ENCODE results near the gene BPGM. TPM values are rescaled to one million over a fixed set of nuclear protein-coding genes. Genes with fewer than 3 reads are reported as not detected.

BPGM gene
- total and polyA plus RNA-seq, 9 of the 15 experiments (the other 6 are each of a cell fraction or from before 2014, with no cell fraction given) = 14.1 to 46.1 (median 21.2) TPM

DNA sequence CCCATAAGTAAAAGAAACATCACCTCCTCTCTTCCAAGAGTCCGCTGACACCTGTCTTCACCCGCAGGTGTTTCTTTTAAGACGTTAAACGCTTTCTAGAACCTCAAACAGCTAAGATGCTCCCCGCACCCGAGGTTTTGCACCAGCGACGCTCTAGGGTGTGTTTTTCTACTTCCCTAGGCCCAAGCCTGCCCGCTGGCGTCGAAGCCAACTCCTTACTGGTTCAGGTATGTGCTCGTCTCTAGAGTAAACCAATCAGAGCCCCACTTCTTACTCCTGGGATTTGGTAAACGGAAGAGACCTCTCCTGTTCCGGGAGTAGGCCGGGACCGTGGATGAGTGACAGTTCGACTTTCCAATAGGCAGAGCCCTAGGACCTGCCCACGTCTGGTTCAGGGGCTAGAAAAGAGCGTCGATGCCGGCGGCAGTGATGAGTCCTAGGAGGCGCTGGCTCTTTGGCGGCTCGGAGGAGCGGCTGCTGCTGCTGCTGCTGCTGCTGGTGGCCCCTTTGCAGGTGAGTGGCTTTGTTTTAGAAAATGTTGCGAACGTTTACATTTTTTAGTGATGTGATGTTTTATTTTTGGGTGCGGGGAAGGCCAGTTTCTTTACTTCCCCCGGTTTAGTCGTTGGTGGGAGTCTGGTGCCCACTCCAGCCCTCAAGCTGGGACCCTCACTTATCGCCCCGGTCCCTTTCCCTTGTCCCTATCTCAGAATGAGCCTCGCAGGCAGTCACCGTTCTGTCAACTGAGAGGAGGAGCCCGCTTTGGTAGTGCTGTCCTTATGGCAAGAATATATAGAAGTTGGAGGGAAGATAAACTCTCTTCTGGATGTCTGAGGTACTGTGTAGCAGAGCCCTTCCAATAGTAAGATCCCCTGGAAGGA lies at the start of gene BPGM (continued):
- TF ChIP-seq POLR2H (tag; IDR thresholded peaks at IDR 0.05; ENCODE audit: low read depth) = peak; percentile 95
- TF ChIP-seq POU5F1 (IDR thresholded peaks at IDR 0.05; ENCODE audit: borderline replicate concordance, low read depth, low read length, partially characterized antibody) = no peak
- TF ChIP-seq PATZ1 (CRISPR knock-in tag; IDR thresholded peaks at IDR 0.05; ENCODE audit: borderline replicate concordance) = no peak
- TF ChIP-seq ILF3 (IDR thresholded peaks at IDR 0.05; ENCODE audit: borderline replicate concordance) = peak; percentile 55; the same call in 1 of the 2 replicates
- no peak for TF ChIP-seq MTA2 (IDR thresholded peaks at IDR 0.05; ENCODE audit: low read depth)

- 4% methylated on average over 6 of the region's 6 CpGs for WGBS (ENCODE audit: insufficient coverage, low coverage, missing lambda C conversion rate)
- TF ChIP-seq RFX5 (IDR thresholded peaks at IDR 0.05; ENCODE audit: low read depth, low read length) = no peak
- no peak for TF ChIP-seq CC2D1A (IDR thresholded peaks at IDR 0.05)
- TF ChIP-seq ZBTB49 (CRISPR knock-in tag; IDR thresholded peaks at IDR 0.05; ENCODE audit: borderline replicate concordance) = no peak
- no peak for TF ChIP-seq NR4A1 (CRISPR knock-in tag; IDR thresholded peaks at IDR 0.05)
- no peak for TF ChIP-seq NR4A1 (tag; IDR thresholded peaks at IDR 0.05)
- TF ChIP-seq, protein P1, sequence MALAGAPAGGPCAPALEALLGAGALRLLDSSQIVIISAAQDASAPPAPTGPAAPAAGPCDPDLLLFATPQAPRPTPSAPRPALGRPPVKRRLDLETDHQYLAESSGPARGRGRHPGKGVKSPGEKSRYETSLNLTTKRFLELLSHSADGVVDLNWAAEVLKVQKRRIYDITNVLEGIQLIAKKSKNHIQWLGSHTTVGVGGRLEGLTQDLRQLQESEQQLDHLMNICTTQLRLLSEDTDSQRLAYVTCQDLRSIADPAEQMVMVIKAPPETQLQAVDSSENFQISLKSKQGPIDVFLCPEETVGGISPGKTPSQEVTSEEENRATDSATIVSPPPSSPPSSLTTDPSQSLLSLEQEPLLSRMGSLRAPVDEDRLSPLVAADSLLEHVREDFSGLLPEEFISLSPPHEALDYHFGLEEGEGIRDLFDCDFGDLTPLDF (CRISPR knock-in tag; IDR thresholded peaks at IDR 0.05) = no peak
- TF ChIP-seq NR2C1 (IDR thresholded peaks at IDR 0.05) = no peak
- no peak for TF ChIP-seq NR2C1 (tag; IDR thresholded peaks at IDR 0.05)
- no peak for TF ChIP-seq ARHGAP35 (IDR thresholded peaks at IDR 0.05; ENCODE audit: partially characterized antibody)
These were observed 47.3 kb upstream of the BPGM start for GRCh38 chr7:134599371-134599770.

More at GRCh38 chr7:134599371-134599770, 47.3 kb upstream of the BPGM start:
- H3K36me3 ChIP-seq (ENCODE audit: control insufficient read depth, insufficient read depth, low read length) = no peaks in the 10 kb centered on the region
- in situ Hi-C loops (cut with MboI) = no loop called here
- ChIA-PET POLR2A (interaction anchor here (0.6 to 1.0 kb wide), 3 partner anchors 13 to 45 kb away, joined by 3 to 5 read pairs (median 3); no protein-coding TSS in a partner anchor), CTCF (ENCODE audit: low intra/inter-chr PET ratio) (no interaction called here)
- H3K9me3 ChIP-seq (replicated peaks; ENCODE audit: control insufficient read depth, insufficient read depth, low read depth, low read length) = no peaks in the 10 kb centered on the region
- no peak for DNase-seq (ENCODE audit: extremely low read depth in 1 of 4, low spot score in 3 of 4)
- no TSS peak for BruUV-seq (replicated peaks)
- FAIRE-seq = no peak
- no peak overlapping the region for H3K9ac ChIP-seq (ENCODE audit: insufficient read depth in 1 of 2, low read depth in 2 of 2, low read length in 2 of 2)
- H3K4me1 ChIP-seq (replicated peaks in 1 of 2; ENCODE audit: control insufficient read depth in 2 of 2, insufficient read depth in 2 of 2, low read length in 2 of 2) = no peaks in the 10 kb centered on the region
- H4K20me1 ChIP-seq (replicated peaks; ENCODE audit: control insufficient read depth, insufficient read depth, low read length) = peaks cover 3% of the 10 kb centered on the region
- no peak overlapping the region for H3K4me3 ChIP-seq
- ATAC-seq = no peak
- no peaks in the 10 kb centered on the region for H3K79me2 ChIP-seq (ENCODE audit: control insufficient read depth, insufficient read depth, low read length)
- H3K27me3 ChIP-seq (ENCODE audit: control insufficient read depth in 2 of 2, insufficient read depth in 2 of 2, low read length in 2 of 2) = peaks cover 13 to 16% of the 10 kb centered on the region in 2 experiments
- intact Hi-C loops (cut with micrococcal nuclease) = no loop called here
- H3K9me1 ChIP-seq (ENCODE audit: control insufficient read depth, insufficient read depth, low read length) = no peaks in the 10 kb centered on the region
- no peak overlapping the region for H3K27ac ChIP-seq (ENCODE audit: extremely low read depth, low read depth, low read length)
- no peak overlapping the region for H2AFZ ChIP-seq (ENCODE audit: low read depth, low read length)
- H3K4me2 ChIP-seq (ENCODE audit: insufficient read depth, low read length) = no peak overlapping the region

Measured in K562 (cell line).